Inferior parietal cortex (tissue), 1 donor: ENCODE results near the gene TRAPPC3.
"Not testable (repeated sequence)": the region's sequence is repeated elsewhere in the genome, so short reads cannot be mapped to it uniquely, and the experiment has no call there.

Source experiments
- DNase-seq: peaks from one replicate; pipeline ENCODE4 v3.0.0-alpha.2; 2016; ENCODE audit errors: extremely low spot score

TRAPPC3 gene

DNA sequence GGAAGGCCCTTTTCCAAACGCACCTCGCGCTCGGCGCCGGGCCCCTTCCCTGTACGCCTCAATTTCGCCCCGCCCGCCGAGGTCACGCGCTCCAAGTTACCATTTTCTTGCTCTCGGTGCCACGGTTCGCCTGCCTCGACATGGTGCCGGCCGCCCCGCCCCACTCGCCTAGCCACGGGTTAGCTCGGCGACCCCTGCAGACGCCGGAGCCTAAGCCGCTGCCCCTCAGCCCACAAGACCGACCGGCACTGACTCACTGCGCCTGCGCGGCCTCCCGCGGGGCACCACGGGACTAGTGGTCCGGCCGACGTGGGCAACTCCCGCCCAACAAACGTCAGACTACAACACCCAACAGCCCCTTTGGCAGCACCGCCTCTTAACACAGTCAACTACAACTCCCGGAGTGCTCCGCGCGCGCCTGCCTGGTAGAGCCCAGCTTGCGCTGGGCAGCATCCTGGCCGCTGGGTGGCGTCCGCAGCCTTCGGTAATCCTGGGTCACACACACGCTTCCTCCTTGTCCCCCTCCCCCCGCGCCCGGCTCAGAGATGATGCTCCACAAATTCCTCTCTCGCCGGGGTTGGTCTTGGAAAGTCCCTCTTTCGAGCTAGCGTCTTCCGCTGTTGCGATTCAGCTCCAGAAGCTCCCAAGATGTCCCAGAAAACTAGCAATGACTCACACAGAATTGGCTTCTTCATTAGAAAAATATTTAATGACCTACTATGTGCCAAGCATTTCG, at the start of gene TRAPPC3:
Gene TRAPPC3, minus strand, starts transcription at position 250 of the 736 bp plus-strand sequence. Its CDS starts 108 bp downstream, at position 142.
- peak; percentile 99 for DNase-seq

GRCh38 chr1:36198641-36199040, 49.4 kb upstream of the TRAPPC3 start:
- DNase-seq, result no peak

DNA sequence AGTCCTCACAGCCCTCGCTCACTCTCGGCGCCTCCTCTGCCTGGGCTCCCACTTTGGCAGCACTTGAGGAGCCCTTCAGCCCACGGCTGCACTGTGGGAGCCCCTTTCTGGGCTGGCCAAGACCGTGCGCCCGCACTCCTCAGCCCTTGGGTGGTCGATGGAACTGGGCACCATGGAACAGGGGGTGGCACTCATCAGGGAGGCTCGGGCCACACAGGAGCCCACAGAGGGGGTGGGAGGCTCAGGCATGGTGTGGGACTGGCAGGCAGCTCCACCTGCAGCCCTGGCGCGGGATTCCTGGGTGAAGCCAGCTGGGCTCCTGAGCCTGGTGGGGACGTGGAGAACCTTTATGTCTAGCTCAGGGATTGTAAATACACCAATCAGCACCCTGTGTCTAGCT, 47.5 kb upstream of the TRAPPC3 start:
- not testable (repeated sequence) for DNase-seq

GRCh38 chr1:36187800-36188593, 38.7 kb upstream of the TRAPPC3 start:
- peak; percentile 95 for DNase-seq

DNA sequence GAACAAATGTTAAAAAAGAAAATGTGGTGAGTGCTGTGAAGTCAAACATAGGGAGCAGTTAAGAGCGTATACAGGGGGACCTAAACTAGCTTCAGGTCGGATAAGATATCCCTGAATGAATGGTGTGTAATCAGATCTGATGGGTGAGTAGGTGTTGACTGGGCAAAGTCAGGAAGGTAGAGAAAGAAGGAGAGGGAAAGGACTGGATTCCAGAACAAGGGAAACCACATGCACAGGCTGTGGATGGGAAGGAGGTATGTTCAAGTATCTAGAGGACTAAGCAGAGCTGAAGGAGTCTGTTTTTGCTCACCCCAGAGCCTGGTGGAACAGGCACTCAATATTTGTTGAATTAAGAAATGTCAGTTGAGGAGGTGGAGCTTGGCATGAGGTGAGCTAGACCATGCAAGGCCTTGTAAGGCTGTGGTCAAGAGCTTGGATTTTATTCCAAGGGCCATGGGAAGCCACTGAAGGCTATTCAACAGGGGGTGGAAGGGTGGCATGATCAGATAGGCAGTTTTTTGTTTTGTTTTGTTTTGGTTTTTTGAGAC, 34.1 kb upstream of the TRAPPC3 start:
- no peak for DNase-seq

DNA sequence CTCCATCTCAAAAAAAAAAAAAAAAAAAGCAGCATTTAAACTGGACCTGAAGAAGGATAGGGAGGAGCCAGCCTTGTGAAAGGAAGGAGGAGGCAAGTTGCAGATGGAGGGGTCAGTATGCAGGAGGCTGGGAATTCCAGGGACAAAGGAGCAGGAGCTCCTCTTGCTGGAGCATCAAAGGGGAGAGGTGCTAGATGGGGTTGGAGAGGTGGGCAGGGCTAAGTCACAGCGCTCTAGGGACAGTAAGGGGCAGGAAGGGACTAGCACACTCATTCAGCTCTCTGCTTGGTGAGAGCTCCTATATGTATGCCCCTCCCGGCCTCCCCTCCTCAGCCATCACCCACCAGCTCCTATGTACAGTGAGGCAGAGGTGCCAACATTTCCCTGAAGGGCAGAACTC, 33.4 kb upstream of the TRAPPC3 start:
- DNase-seq, result no peak

DNA sequence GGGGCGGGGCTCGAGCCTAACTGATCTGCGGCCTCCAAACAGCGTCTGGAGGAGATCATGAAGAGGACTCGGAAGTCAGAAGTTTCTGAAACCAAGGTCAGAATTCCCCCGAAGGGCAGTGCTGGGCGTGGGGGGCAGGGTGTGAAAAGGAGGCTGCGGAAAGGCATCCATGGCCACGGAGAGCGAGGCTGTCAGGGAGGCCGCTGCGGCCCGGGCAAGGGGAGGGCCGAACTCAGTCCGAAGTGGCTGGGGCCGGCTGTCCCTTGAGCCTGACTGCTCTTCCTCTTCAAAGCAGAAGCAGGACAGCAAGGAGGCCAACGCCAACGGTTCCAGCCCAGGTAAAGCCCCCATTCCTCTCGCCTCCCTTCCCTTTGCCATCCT, 29.9 kb upstream of the TRAPPC3 start:
- no peak for DNase-seq

DNA sequence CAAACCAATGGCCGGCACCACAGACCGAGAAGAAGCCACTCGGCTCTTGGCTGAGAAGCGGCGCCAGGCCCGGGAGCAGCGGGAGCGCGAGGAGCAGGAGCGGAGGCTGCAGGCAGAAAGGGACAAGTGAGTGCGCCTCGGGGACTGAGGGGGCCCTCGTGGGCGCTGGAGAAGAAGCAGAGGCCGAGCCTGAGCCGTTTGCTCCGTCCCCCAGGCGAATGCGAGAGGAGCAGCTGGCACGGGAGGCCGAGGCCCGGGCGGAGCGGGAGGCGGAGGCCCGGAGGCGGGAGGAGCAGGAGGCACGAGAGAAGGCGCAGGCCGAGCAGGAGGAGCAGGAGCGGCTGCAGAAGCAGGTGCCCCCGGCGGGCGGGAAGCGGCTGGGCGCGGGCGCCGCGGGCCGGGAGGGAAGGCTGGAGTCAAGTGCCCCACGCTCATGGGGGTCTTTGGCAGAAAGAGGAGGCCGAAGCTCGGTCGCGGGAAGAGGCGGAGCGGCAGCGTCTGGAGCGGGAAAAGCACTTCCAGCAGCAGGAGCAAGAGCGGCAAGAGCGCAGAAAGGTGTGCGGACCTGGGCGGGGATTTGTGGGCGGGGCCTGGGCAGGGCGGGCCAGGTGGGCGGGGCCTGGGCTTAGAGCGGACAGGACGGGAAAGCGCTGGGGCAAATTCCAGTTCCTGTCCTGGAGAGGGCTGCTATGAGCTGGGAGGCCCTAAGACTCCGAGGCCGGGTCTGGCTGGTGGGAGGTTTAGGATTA, 29.4 kb upstream of the TRAPPC3 start:
- no peak for DNase-seq

DNA sequence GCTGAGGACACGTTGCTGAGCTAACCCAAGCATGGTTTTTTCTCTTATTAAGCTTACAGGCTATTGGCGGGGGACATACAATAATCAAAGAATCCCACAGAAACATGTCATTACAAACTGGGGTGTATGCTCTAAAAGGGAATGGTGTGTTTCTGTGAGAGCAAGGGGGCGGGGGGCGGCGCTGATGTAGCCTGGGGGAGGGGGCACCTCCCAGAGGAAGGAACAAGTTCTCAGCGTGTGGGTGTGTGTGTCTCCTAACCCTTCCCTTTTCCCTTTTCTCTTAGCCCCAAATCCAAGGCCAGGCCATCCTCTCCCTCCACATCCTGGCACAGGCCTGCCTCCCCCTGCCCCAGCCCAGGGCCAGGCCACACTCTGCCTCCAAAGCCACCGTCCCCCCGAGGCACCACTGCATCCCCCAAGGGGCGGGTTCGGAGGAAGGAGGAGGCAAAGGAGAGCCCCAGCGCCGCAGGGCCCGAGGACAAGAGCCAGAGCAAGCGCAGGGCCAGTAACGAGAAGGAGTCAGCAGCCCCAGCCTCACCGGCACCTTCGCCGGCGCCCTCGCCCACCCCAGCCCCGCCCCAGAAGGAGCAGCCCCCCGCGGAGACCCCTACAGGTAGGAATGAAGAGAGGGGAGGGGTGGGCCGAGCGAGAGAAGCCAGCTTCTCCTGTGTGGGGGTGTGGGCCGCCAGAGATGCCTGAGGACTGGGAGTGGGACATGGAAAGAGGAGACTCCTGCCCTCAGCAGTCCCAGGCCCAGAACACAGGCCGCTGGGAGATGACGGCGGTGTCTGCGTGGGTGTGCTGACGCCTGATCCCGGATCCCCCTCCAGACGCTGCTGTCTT, 28.5 kb upstream of the TRAPPC3 start:
- DNase-seq, result no peak

- no peak for DNase-seq
These were observed 27.0 kb upstream of the TRAPPC3 start for GRCh38 chr1:36176106-36176949.

- DNase-seq, result no peak
These were observed 26.1 kb upstream of the TRAPPC3 start for GRCh38 chr1:36175137-36176095.

DNA sequence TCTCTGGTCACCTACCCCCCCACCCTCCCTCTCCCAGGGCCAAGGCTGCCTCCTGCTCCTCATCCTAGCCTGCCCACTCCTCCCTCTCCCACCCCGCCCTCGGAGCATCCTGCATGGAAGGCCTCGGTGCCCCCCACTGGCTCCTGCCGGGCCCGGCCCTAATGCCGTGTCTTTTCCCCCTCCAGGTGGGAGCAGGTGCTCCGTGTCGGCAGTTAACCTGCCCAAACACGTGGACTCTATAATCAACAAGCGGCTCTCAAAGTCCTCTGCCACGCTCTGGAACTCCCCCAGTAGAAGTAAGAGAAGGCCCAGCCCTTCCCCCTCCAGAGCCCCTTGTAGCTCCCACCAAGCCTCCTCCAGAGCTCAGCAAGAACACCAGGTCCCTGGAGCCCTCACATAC, 25.4 kb upstream of the TRAPPC3 start:
- no peak for DNase-seq

GRCh38 chr1:36172983-36173382, 23.7 kb upstream of the TRAPPC3 start:
- DNase-seq, result no peak

- no peak for DNase-seq
These were observed 22.9 kb upstream of the TRAPPC3 start for GRCh38 chr1:36172017-36172747.

- no peak for DNase-seq
These were observed 21.5 kb upstream of the TRAPPC3 start for GRCh38 chr1:36170643-36171412.

GRCh38 chr1:36168514-36168913, 19.2 kb upstream of the TRAPPC3 start:
- no peak for DNase-seq
